Gastroesophageal sphincter (tissue), 3 donors: ENCODE data around the gene ARHGAP44.

Experiments
- EP300 ChIP-seq: sonication (generic); formaldehyde crosslinking; IDR thresholded peaks from one replicate; pipeline ENCODE4 v1.6.1; 2017; ENCODE audit warnings: antibody characterized with exemption, mild to moderate bottlenecking
- POLR2A ChIP-seq, 2 donors: fragments of 450-650 bp; IDR thresholded peaks; one replicate each; pipeline ENCODE4 v1.6.1; 2017; ENCODE audit warnings: antibody characterized with exemption in 2 of 2, mild to moderate bottlenecking in 2 of 2, moderate library complexity in 1 of 2
- POLR2AphosphoS5 ChIP-seq: sonication (generic); formaldehyde crosslinking; IDR thresholded peaks from one replicate; pipeline ENCODE4 v1.6.1; 2017; ENCODE audit warnings: antibody characterized with exemption
- TF ChIP-seq, protein P1 (sequence below), 4 experiments: fragments of 200-600 bp in 2 of 4; fragments of 450-650 bp in 2 of 4; sonication (generic) in 1 of 4; IDR thresholded peaks; one replicate each; pipeline ENCODE4 v1.5.1; 2017 to 2019; ENCODE audit warnings: antibody characterized with exemption in 4 of 4, mild to moderate bottlenecking in 2 of 4, moderate library complexity in 2 of 4

DNA sequence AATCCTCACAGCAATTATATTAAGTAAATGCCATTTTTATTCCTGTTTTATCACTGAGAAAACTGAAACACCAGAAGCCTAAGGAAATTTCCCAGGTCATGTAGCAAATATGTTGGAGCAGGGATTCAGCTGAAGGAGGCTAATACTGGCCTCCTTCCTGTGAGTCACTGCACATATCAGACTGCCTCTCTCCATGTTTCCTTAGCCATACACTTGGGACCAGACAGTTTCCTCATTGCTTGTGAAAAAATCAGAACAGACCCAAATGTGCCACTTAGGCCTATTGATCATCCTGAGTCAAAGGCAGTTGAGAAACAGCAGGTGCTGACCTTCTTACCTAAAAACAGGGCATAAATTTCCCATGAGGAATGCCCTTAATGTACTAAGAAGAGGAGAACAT lies 247.5 kb downstream of the ARHGAP44 start:
- TF ChIP-seq POLR2A (IDR thresholded peaks at IDR 0.05) (no peak), POLR2AphosphoS5 (no peak), EP300 (no peak)
- TF ChIP-seq, protein P1, sequence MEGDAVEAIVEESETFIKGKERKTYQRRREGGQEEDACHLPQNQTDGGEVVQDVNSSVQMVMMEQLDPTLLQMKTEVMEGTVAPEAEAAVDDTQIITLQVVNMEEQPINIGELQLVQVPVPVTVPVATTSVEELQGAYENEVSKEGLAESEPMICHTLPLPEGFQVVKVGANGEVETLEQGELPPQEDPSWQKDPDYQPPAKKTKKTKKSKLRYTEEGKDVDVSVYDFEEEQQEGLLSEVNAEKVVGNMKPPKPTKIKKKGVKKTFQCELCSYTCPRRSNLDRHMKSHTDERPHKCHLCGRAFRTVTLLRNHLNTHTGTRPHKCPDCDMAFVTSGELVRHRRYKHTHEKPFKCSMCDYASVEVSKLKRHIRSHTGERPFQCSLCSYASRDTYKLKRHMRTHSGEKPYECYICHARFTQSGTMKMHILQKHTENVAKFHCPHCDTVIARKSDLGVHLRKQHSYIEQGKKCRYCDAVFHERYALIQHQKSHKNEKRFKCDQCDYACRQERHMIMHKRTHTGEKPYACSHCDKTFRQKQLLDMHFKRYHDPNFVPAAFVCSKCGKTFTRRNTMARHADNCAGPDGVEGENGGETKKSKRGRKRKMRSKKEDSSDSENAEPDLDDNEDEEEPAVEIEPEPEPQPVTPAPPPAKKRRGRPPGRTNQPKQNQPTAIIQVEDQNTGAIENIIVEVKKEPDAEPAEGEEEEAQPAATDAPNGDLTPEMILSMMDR (IDR thresholded peaks at IDR 0.05): no peak
